Measurements from ENCODE around the gene RRP7A. TPM values are rescaled to one million over a fixed set of nuclear protein-coding genes. Genes with fewer than 3 reads are reported as not detected.
"Not testable (repeated sequence)": the region's sequence is repeated elsewhere in the genome, so short reads cannot be mapped to it uniquely, and the experiment has no call there.

Gene RRP7A
- total RNA-seq, 1 experiment from 2014 or later = 101 TPM

GRCh38 chr22:42517103-42517502 is 2.5 kb downstream of the RRP7A start:
- not testable (repeated sequence) for DNase-seq; H3K4ac ChIP-seq (ENCODE audit: low read depth, low read length); H2BK20ac ChIP-seq (ENCODE audit: low read depth, low read length, poor library complexity, severe bottlenecking); H3K23me2 ChIP-seq (ENCODE audit: insufficient read length, low read depth, low read length, poor library complexity, severe bottlenecking); H4K91ac ChIP-seq (ENCODE audit: insufficient read length, low read depth, low read length); H3K14ac ChIP-seq (ENCODE audit: insufficient read depth, low read length); H3K4me1 ChIP-seq (ENCODE audit: insufficient read depth, low read length); H4K5ac ChIP-seq (ENCODE audit: insufficient read length, low read depth, low read length); H3K27me3 ChIP-seq (ENCODE audit: insufficient read depth, low read length); H3K79me1 ChIP-seq (ENCODE audit: insufficient read depth, low read depth, low read length, poor library complexity, severe bottlenecking); H4K20me1 ChIP-seq (ENCODE audit: control insufficient read depth, insufficient read depth, insufficient read length); H3K56ac ChIP-seq (ENCODE audit: insufficient read length, low read depth, low read length); H3K27me3 Mint-ChIP-seq (ENCODE audit: low read depth); H3K23ac ChIP-seq (ENCODE audit: insufficient read length, low read depth, low read length); H2AFZ ChIP-seq (ENCODE audit: low read length); H4K8ac ChIP-seq (replicated peaks; ENCODE audit: insufficient read length, low read depth, low read length); H3T11ph ChIP-seq (ENCODE audit: low read length); H3K9ac ChIP-seq (ENCODE audit: extremely low read depth, insufficient read length, low read length); H2AK5ac ChIP-seq (ENCODE audit: insufficient read length, low read length); H3K4me2 ChIP-seq (ENCODE audit: insufficient read depth, insufficient read length, low read length); H2BK120ac ChIP-seq (ENCODE audit: low read depth, low read length, poor library complexity, severe bottlenecking); H3K79me2 ChIP-seq (ENCODE audit: insufficient read depth, low read length); H2BK15ac ChIP-seq (ENCODE audit: low read depth, low read length); H2BK12ac ChIP-seq (ENCODE audit: insufficient read length, low read depth, low read length); H3K18ac ChIP-seq (ENCODE audit: insufficient read length, low read depth, low read length); H3K27ac ChIP-seq (ENCODE audit: insufficient read length, low read depth, low read length); H3K9me3 ChIP-seq (ENCODE audit: control insufficient read depth, low read depth, low read length); H3K9me3 Mint-ChIP-seq; H2BK5ac ChIP-seq (ENCODE audit: insufficient read length, low read length)
- no CpG with 5 or more reads among the region's 7 CpGs for WGBS (ENCODE audit: extremely low coverage, insufficient read length, low lambda C conversion rate)
- Mint-ChIP-seq H3K36me3 (ENCODE audit: insufficient read depth in 1 of 3, low read depth in 3 of 3) (peaks cover 21 to 40% (median 38%) of the 10 kb centered on the region in 3 experiments), H3K4me3 (peak overlapping the region in 1 of 2 experiments; percentile 70; a peak in 1 of 5 replicates), H3K4me1 (peaks cover 12 to 22% of the 10 kb centered on the region in 2 experiments), H3K27ac (peak overlapping the region in 1 of 3 experiments; percentile 28; a peak in 1 of 7 replicates)

All from H9 (cell line).